Panc1 (cell line): Measurements from ENCODE around the gene TOP3A. TPM values are rescaled to one million over a fixed set of nuclear protein-coding genes. Genes with fewer than 3 reads are reported as not detected.
"Not testable (repeated sequence)": the region's sequence is repeated elsewhere in the genome, so short reads cannot be mapped to it uniquely, and the experiment has no call there.

Experiments used
- ATAC-seq: fragments of 200-7000 bp; cut with Tn5 transposase; 2 replicates; pipeline ENCODE4 v1.9.1; 2020; ENCODE audit warnings: mild to moderate bottlenecking, moderate library complexity
- BruUV-seq: library from RNA; stranded (reverse); fragments of 400-500 nt; replicated peaks from 2 replicates; lab custom pipeline; 2021; lab: Mats Ljungman, UMichigan
- CTCF ChIA-PET: fragments of 300-600 bp; sonication (Branson Sonifier 250); formaldehyde crosslinking; loops from one replicate; lab custom pipeline; 2022; ENCODE audit warnings: antibody characterized with exemption; lab: Charles Lee
- POLR2A ChIA-PET: fragments of 300-600 bp; sonication (Branson Sonifier 250); formaldehyde crosslinking; loops from one replicate; lab custom pipeline; 2022; ENCODE audit warnings: antibody characterized with exemption; lab: Charles Lee
- DNase-seq: peaks from one replicate; pipeline ENCODE4 v3.0.0-alpha.2; 2010; ENCODE audit warnings: low read depth, low spot score
- H3K27ac ChIP-seq: 2 replicates; pipeline ENCODE4 v1.5.1; 2011; ENCODE audit warnings: mild to moderate bottlenecking, low read length, inconsistent platforms
- H3K27me3 ChIP-seq: fragments of 200-500 bp; sonication (Bioruptor generic); 2 replicates; pipeline ENCODE4 v1.6.0; 2014; ENCODE audit warnings: low read length, inconsistent platforms; ENCODE audit not compliant: control insufficient read depth, insufficient read depth
- H3K36me3 ChIP-seq: fragments of 200-500 bp; sonication (Bioruptor generic); 2 replicates; pipeline ENCODE4 v1.5.1; 2014; ENCODE audit warnings: inconsistent platforms, mild to moderate bottlenecking, low read length, moderate library complexity; ENCODE audit not compliant: control insufficient read depth, insufficient read depth
- H3K4me1 ChIP-seq: 2 replicates; pipeline ENCODE4 v1.5.1; 2011; ENCODE audit warnings: inconsistent platforms, mild to moderate bottlenecking, low read length, moderate library complexity; ENCODE audit not compliant: control insufficient read depth, insufficient read depth
- H3K4me3 ChIP-seq, 2 experiments: 2 replicates each; pipeline ENCODE4 v1.5.1; 2011 to 2012; ENCODE audit warnings: low read depth in 2 of 2, low read length in 2 of 2, mild to moderate bottlenecking in 2 of 2, inconsistent platforms in 1 of 2, moderate library complexity in 1 of 2
- H3K9me3 ChIP-seq: fragments of 200-500 bp; sonication (Bioruptor generic); 2 replicates; pipeline ENCODE4 v1.5.1; 2014; ENCODE audit warnings: low read depth, mild to moderate bottlenecking, inconsistent platforms, low read length, moderate library complexity; ENCODE audit not compliant: control insufficient read depth, insufficient read depth
- CTCF ChIP-seq: fragments of 450-650 bp; IDR thresholded peaks from 2 replicates; pipeline ENCODE4 v1.5.1; 2017; ENCODE audit warnings: mild to moderate bottlenecking
- POLR2AphosphoS5 ChIP-seq: IDR thresholded peaks from 2 replicates; pipeline ENCODE4 v1.6.1; 2012; ENCODE audit warnings: mild to moderate bottlenecking, low read depth, low read length, moderate library complexity
- REST ChIP-seq, 2 experiments: IDR thresholded peaks; 2 replicates each; pipeline ENCODE4 v1.6.1; 2011 to 2012; ENCODE audit warnings: low read depth in 2 of 2, control low read depth in 1 of 2, low read length in 1 of 2, mild to moderate bottlenecking in 1 of 2, moderate library complexity in 1 of 2; ENCODE audit not compliant: insufficient read depth in 1 of 2
- TCF7L2 ChIP-seq: IDR thresholded peaks from 2 replicates; pipeline ENCODE4 v1.6.1; 2011; ENCODE audit warnings: mild to moderate bottlenecking, low read depth, low read length, inconsistent platforms
- in situ Hi-C: cut with HindIII; loops from 2 replicates; pipeline ENCODE4 v1.10.0; 2016; ENCODE audit warnings: low sequenced_read_pairs, low pct_unique_long_range_greater_than_20kb
- intact Hi-C: fragments of 100-400 bp; cut with micrococcal nuclease; formaldehyde crosslinking; loops from one replicate; pipeline ENCODE4 v1.10.0; 2022; ENCODE audit not compliant: unreplicated experiment
- total RNA-seq: library from RNA; stranded (reverse); gene quantifications from one replicate; pipeline ENCODE4 v1.2.1, GENCODE V29; 2021; ENCODE audit not compliant: unreplicated experiment

TOP3A gene
- total RNA-seq, 1 experiment from 2014 or later = 49.3 TPM

- BruUV-seq, H3K4me1 ChIP-seq, intact Hi-C loops, POLR2A ChIA-PET, ATAC-seq, H3K27ac ChIP-seq, H3K9me3 ChIP-seq, H3K4me3 ChIP-seq, DNase-seq, H3K27me3 ChIP-seq, in situ Hi-C loops, CTCF ChIA-PET: not testable (repeated sequence)
- H3K36me3 ChIP-seq = peaks cover 10% of the 10 kb centered on the region
These were observed 16.7 kb downstream of the TOP3A start for GRCh38 chr17:18298061-18298460.

- in situ Hi-C loops (no loop called here), intact Hi-C loops (no loop called here)
- Histone ChIP-seq H3K9me3 (no peaks in the 10 kb centered on the region), H3K4me3 (no peak overlapping the region), H3K36me3 (peaks cover 16% of the 10 kb centered on the region), H3K27me3 (no peaks in the 10 kb centered on the region), H3K4me1 (no peaks in the 10 kb centered on the region), H3K27ac (no peak overlapping the region)
- no peak for TF ChIP-seq CTCF
- TF ChIP-seq TCF7L2 = no peak
- no peak for TF ChIP-seq POLR2AphosphoS5
- TF ChIP-seq REST (IDR thresholded peaks at IDR 0.05; ENCODE audit: insufficient read depth in 1 of 2, low read depth in 2 of 2, low read length in 1 of 2) = no peak
- ATAC-seq (no peak), DNase-seq (no peak)
- CTCF ChIA-PET = no interaction called here
- BruUV-seq = no TSS peak
- POLR2A ChIA-PET = no interaction called here
These were observed 22.9 kb downstream of the TOP3A start for GRCh38 chr17:18291718-18292540.

- Histone ChIP-seq H3K27ac (no peak overlapping the region), H3K27me3 (no peaks in the 10 kb centered on the region), H3K36me3 (peaks cover 10% of the 10 kb centered on the region), H3K4me3 (no peak overlapping the region), H3K9me3 (no peaks in the 10 kb centered on the region), H3K4me1 (no peaks in the 10 kb centered on the region)
- POLR2A ChIA-PET = no interaction called here
- no TSS peak for BruUV-seq
- TF ChIP-seq TCF7L2 (no peak), CTCF (no peak)
- intact Hi-C loops = no loop called here
- DNase-seq (no peak), ATAC-seq (no peak)
- CTCF ChIA-PET = no interaction called here
- in situ Hi-C loops = no loop called here
These were observed 29.5 kb downstream of the TOP3A start for GRCh38 chr17:18285296-18285695.
